Endothelial cell of hepatic sinusoid (primary cell): Measurements from ENCODE around the gene CELA1.
"Not testable (repeated sequence)": the region's sequence is repeated elsewhere in the genome, so short reads cannot be mapped to it uniquely, and the experiment has no call there.

Experiments
- in situ Hi-C: cut with HindIII; loops from 2 replicates; pipeline ENCODE4 v1.10.0; 2017; ENCODE audit warnings: low sequenced_read_pairs

CELA1 gene

GRCh38 chr12:51349026-51349425, 2.5 kb upstream of the CELA1 start:
- in situ Hi-C loops, result loop anchor here (5.0 kb wide), 1 partner anchor 287 kb away; no protein-coding TSS in a partner anchor

- in situ Hi-C loops, result loop anchor here (5.0 kb wide), 1 partner anchor 286 kb away; no protein-coding TSS in a partner anchor
Measured at GRCh38 chr12:51348116-51348515, 1.6 kb upstream of the CELA1 start.

GRCh38 chr12:51345681-51346080, 798 bp downstream of the CELA1 start:
- in situ Hi-C loops, result loop anchor here (5.0 kb wide), 1 partner anchor 283 kb away; no protein-coding TSS in a partner anchor

- in situ Hi-C loops, result loop anchor here (5.0 kb wide), 1 partner anchor 76 kb away; no protein-coding TSS in a partner anchor
Measured at GRCh38 chr12:51343201-51343600, 3.3 kb downstream of the CELA1 start.

- in situ Hi-C loops, result loop anchor here (5.0 kb wide), 1 partner anchor 75 kb away; no protein-coding TSS in a partner anchor
Measured at GRCh38 chr12:51342416-51342815, 4.1 kb downstream of the CELA1 start.

- in situ Hi-C loops, result loop anchor here (5.0 kb wide), 1 partner anchor 74 kb away; no protein-coding TSS in a partner anchor
Measured at GRCh38 chr12:51341251-51342007, 5.0 kb downstream of the CELA1 start.

- in situ Hi-C loops, result loop anchor here (5.0 kb wide), 1 partner anchor 72 kb away; no protein-coding TSS in a partner anchor
Measured at GRCh38 chr12:51339750-51340149, 6.7 kb downstream of the CELA1 start.

GRCh38 chr12:51337336-51337735, 9.1 kb downstream of the CELA1 start:
- in situ Hi-C loops, result not testable (repeated sequence)

- in situ Hi-C loops, result no loop called here
Measured at GRCh38 chr12:51335931-51336330, 10.5 kb downstream of the CELA1 start.

- in situ Hi-C loops, result no loop called here
Measured at GRCh38 chr12:51334764-51335163, 11.7 kb downstream of the CELA1 start.

- in situ Hi-C loops, result no loop called here
Measured at GRCh38 chr12:51333536-51333935, 12.9 kb downstream of the CELA1 start.

- in situ Hi-C loops, result no loop called here
Measured at GRCh38 chr12:51330186-51330585, 16.3 kb downstream of the CELA1 start.

GRCh38 chr12:51329742-51330141, 16.7 kb downstream of the CELA1 start:
- in situ Hi-C loops, result no loop called here

- in situ Hi-C loops, result no loop called here
Measured at GRCh38 chr12:51328587-51328986, 17.9 kb downstream of the CELA1 start.

GRCh38 chr12:51326698-51327439, 19.6 kb downstream of the CELA1 start:
- in situ Hi-C loops, result no loop called here

GRCh38 chr12:51324953-51325352, 21.5 kb downstream of the CELA1 start:
- in situ Hi-C loops, result no loop called here

- in situ Hi-C loops, result no loop called here
Measured at GRCh38 chr12:51323966-51324895, 22.2 kb downstream of the CELA1 start, which contains the start of gene BIN2. BIN2 (minus strand) TSS chr12:51324174; CDS start chr12:51324102, 72 bp downstream.

GRCh38 chr12:51323317-51323960, 23.0 kb downstream of the CELA1 start:
- in situ Hi-C loops, result no loop called here

GRCh38 chr12:51322452-51322851, 24.0 kb downstream of the CELA1 start:
- in situ Hi-C loops, result no loop called here

GRCh38 chr12:51321882-51322281, 24.6 kb downstream of the CELA1 start:
- in situ Hi-C loops, result no loop called here
